ENCODE measurements around the gene C1S.

- TF ChIP-seq CTCF (IDR thresholded peaks at IDR 0.05): no peak
- no peak for TF ChIP-seq POLR2A (IDR thresholded peaks at IDR 0.05)
These were observed 14.0 kb upstream of the C1S start for GRCh38 chr12:7046383-7047105.
